H1 (cell line): ENCODE measurements around the gene ARID2. TPM values are rescaled to one million over a fixed set of nuclear protein-coding genes. Genes with fewer than 3 reads are reported as not detected.

Source experiments
- CTCF ChIA-PET: fragments of 300-600 bp; sonication (Branson Sonifier 250); formaldehyde crosslinking; loops from one replicate; lab custom pipeline; 2021; ENCODE audit not compliant: partially characterized antibody; lab: Charles Lee
- POLR2A ChIA-PET: fragments of 300-600 bp; sonication (Branson Sonifier 250); formaldehyde crosslinking; loops from one replicate; lab custom pipeline; 2021; ENCODE audit warnings: inconsistent platforms; ENCODE audit not compliant: partially characterized antibody; lab: Charles Lee
- DNase-seq, 2 experiments: peaks; one replicate each; pipeline versions ENCODE4 v3.0.0 to v3.0.0-alpha.2; 2010 to 2022; ENCODE audit warnings: low spot score in 2 of 2, low read depth in 1 of 2, mixed read lengths in 1 of 2
- FAIRE-seq: peaks from 2 replicates; lab custom pipeline; 2011; peaks lifted over from hg19 to GRCh38; lab: Jason Lieb, UNC
- H2AFZ ChIP-seq: 2 replicates; pipeline ENCODE4 v1.8.1; 2012; ENCODE audit warnings: low read length, inconsistent platforms
- H2AK5ac ChIP-seq: 2 replicates; pipeline ENCODE4 v1.6.1; 2013; ENCODE audit warnings: low read depth, low read length
- H2BK120ac ChIP-seq: replicated peaks from 2 replicates; pipeline ENCODE3; 2013; ENCODE audit warnings: low read depth, low read length, inconsistent platforms
- H2BK12ac ChIP-seq: 2 replicates; pipeline ENCODE4 v1.6.1; 2013; ENCODE audit warnings: low read depth, low read length
- H2BK15ac ChIP-seq: 2 replicates; pipeline ENCODE4 v1.6.1; 2013; ENCODE audit warnings: low read length
- H2BK20ac ChIP-seq: 2 replicates; pipeline ENCODE4 v1.6.1; 2013; ENCODE audit warnings: low read length
- H2BK5ac ChIP-seq: 2 replicates; pipeline ENCODE4 v1.6.1; 2013; ENCODE audit warnings: low read depth, low read length
- H3K14ac ChIP-seq: 2 replicates; pipeline ENCODE4 v1.6.1; 2013; ENCODE audit warnings: inconsistent platforms; ENCODE audit not compliant: insufficient read length
- H3K18ac ChIP-seq: 2 replicates; pipeline ENCODE4 v1.6.1; 2013; ENCODE audit warnings: low read length; ENCODE audit errors: extremely low read depth
- H3K23ac ChIP-seq: 2 replicates; pipeline ENCODE4 v1.6.1; 2013; ENCODE audit warnings: inconsistent platforms; ENCODE audit not compliant: insufficient read length
- H3K23me2 ChIP-seq: 2 replicates; pipeline ENCODE4 v1.6.1; 2013; ENCODE audit warnings: low read depth, low read length
- H3K27ac ChIP-seq: 2 replicates; pipeline ENCODE4 v1.6.1; 2011; ENCODE audit warnings: low read depth, low read length, inconsistent platforms
- H3K27me3 ChIP-seq, 4 experiments: replicated peaks in 1 of 4; 1 replicate in 1 of 4; 2 replicates in 3 of 4; pipeline versions ENCODE4 v1.6.1 to v1.8.1; 2011 to 2013; ENCODE audit warnings: low read length in 3 of 4, mild to moderate bottlenecking in 3 of 4, inconsistent platforms in 2 of 4, mixed read lengths in 2 of 4, moderate library complexity in 1 of 4; ENCODE audit not compliant: control insufficient read depth in 3 of 4, insufficient read depth in 3 of 4; ENCODE audit errors: extremely low read depth in 1 of 4
- H3K36me3 ChIP-seq, 4 experiments: 2 replicates each; pipeline versions ENCODE4 v1.6.1 to v1.8.1; 2011 to 2013; ENCODE audit warnings: mild to moderate bottlenecking in 4 of 4, low read length in 3 of 4, moderate library complexity in 2 of 4, control low read depth in 1 of 4, inconsistent platforms in 1 of 4; ENCODE audit not compliant: insufficient read depth in 4 of 4, control insufficient read depth in 2 of 4
- H3K4ac ChIP-seq: replicated peaks from 2 replicates; pipeline ENCODE3; 2013; ENCODE audit warnings: low read length, low read depth, mixed read lengths, inconsistent platforms; ENCODE audit not compliant: insufficient read length
- H3K4me1 ChIP-seq, 4 experiments: replicated peaks in 1 of 4; 1 replicate in 1 of 4; 2 replicates in 3 of 4; pipeline versions ENCODE4 v1.6.1 to v1.8.1; 2011 to 2013; ENCODE audit warnings: low read length in 3 of 4, inconsistent platforms in 2 of 4, mixed read lengths in 1 of 4; ENCODE audit not compliant: insufficient read depth in 4 of 4, control insufficient read depth in 3 of 4
- H3K4me2 ChIP-seq, 2 experiments: 2 replicates each; pipeline versions ENCODE4 v1.6.1 to v1.8.1; 2011 to 2013; ENCODE audit warnings: low read depth in 2 of 2, low read length in 2 of 2, control low read depth in 1 of 2, inconsistent platforms in 1 of 2, mild to moderate bottlenecking in 1 of 2; ENCODE audit not compliant: insufficient read depth in 1 of 2
- H3K4me3 ChIP-seq, 4 experiments: fragments of 200-600, 300-600 bp in 1 of 4; sonication (generic), shearing (Covaris generic), sonication (Bioruptor Twin) in 1 of 4; 2 replicates each; pipeline versions ENCODE4 v1.5.1 to v1.8.1; 2011 to 2016; ENCODE audit warnings: low read length in 4 of 4, low read depth in 3 of 4, control low read depth in 2 of 4, inconsistent platforms in 2 of 4, mild to moderate bottlenecking in 2 of 4, mixed read lengths in 1 of 4, moderate library complexity in 1 of 4; ENCODE audit not compliant: insufficient read depth in 2 of 4; ENCODE audit errors: extremely low read depth in 1 of 4
- H3K56ac ChIP-seq: replicated peaks from 2 replicates; pipeline ENCODE3; 2013; ENCODE audit warnings: low read depth, mild to moderate bottlenecking, mixed read lengths, low read length, inconsistent platforms; ENCODE audit not compliant: insufficient read length
- H3K79me1 ChIP-seq: 2 replicates; pipeline ENCODE4 v1.6.1; 2013; ENCODE audit warnings: low read depth, low read length, control low read depth
- H3K79me2 ChIP-seq, 2 experiments: 2 replicates each; pipeline versions ENCODE4 v1.6.1 to v1.8.1; 2012 to 2013; ENCODE audit warnings: low read length in 2 of 2, mild to moderate bottlenecking in 2 of 2, inconsistent platforms in 1 of 2; ENCODE audit not compliant: insufficient read depth in 2 of 2, control insufficient read depth in 1 of 2
- H3K9ac ChIP-seq, 4 experiments: replicated peaks in 1 of 4; 1 replicate in 1 of 4; 2 replicates in 3 of 4; pipeline versions ENCODE4 v1.6.1 to v1.8.1; 2011 to 2013; ENCODE audit warnings: low read depth in 3 of 4, low read length in 3 of 4, control low read depth in 2 of 4, mild to moderate bottlenecking in 2 of 4, moderate library complexity in 2 of 4, inconsistent platforms in 1 of 4; ENCODE audit errors: extremely low read depth in 1 of 4
- H3K9me3 ChIP-seq, 2 experiments: 2 replicates each; pipeline versions ENCODE4 v1.6.1 to v1.8.1; 2012 to 2013; ENCODE audit warnings: mild to moderate bottlenecking in 2 of 2, moderate library complexity in 2 of 2, control low read depth in 1 of 2, inconsistent platforms in 1 of 2, low read depth in 1 of 2, low read length in 1 of 2, mixed read lengths in 1 of 2; ENCODE audit not compliant: insufficient read depth in 2 of 2
- H4K20me1 ChIP-seq, 2 experiments: replicated peaks in 1 of 2; 2 replicates each; pipeline versions ENCODE3 to v1.8.1; 2011 to 2013; ENCODE audit warnings: inconsistent platforms in 2 of 2, low read length in 2 of 2, mild to moderate bottlenecking in 1 of 2; ENCODE audit not compliant: insufficient read depth in 2 of 2, control insufficient read depth in 1 of 2
- H4K5ac ChIP-seq: 2 replicates; pipeline ENCODE4 v1.6.1; 2013; ENCODE audit warnings: low read length, low read depth, mixed read lengths, inconsistent platforms; ENCODE audit not compliant: insufficient read length
- H4K8ac ChIP-seq: 2 replicates; pipeline ENCODE4 v1.8.0; 2013; ENCODE audit warnings: mild to moderate bottlenecking, moderate library complexity, low read length, inconsistent platforms; ENCODE audit not compliant: insufficient read depth; ENCODE audit errors: extremely low read depth
- H4K91ac ChIP-seq: replicated peaks from 2 replicates; pipeline ENCODE3; 2013; ENCODE audit warnings: low read length, mixed read lengths, inconsistent platforms; ENCODE audit not compliant: insufficient read length
- KDM1A ChIP-seq: fragments of 200-600, 300-600 bp; sonication (generic); IDR thresholded peaks from 2 replicates; pipeline ENCODE4 v1.7.1; 2016; ENCODE audit warnings: mild to moderate bottlenecking, low read length, borderline replicate concordance
- SIRT6 ChIP-seq: IDR thresholded peaks from one replicate; pipeline ENCODE4 v1.7.1; 2012; ENCODE audit warnings: low read length, inconsistent platforms
- WGBS, 2 experiments: shearing (Covaris generic) in 1 of 2; methylation state at CpG; one replicate each; pipeline versions ENCODE4 v1.1.6 to v1.1.7; 2013 to 2015; ENCODE audit warnings: low lambda C conversion rate in 2 of 2, mixed read lengths in 2 of 2, inconsistent platforms in 1 of 2, low coverage in 1 of 2, missing lambda C conversion rate in 1 of 2; ENCODE audit not compliant: insufficient replicate concordance in 2 of 2, insufficient coverage in 1 of 2, insufficient read length in 1 of 2; ENCODE audit errors: extremely low coverage in 1 of 2, missing lambda C conversion rate in 1 of 2; 5-methylcytosine and 5-hydroxymethylcytosine counted together
- polyA plus RNA-seq, 7 experiments: library from polyadenylated mRNA; depleted of rRNA in 3 of 7; stranded (reverse) in 5 of 7; unstranded in 2 of 7; fragments of >200 nt in 5 of 7; fragments of 200-250 nt in 2 of 7; gene quantifications; 1 replicate in 5 of 7; 2 replicates in 1 of 7; 4 replicates in 1 of 7; pipeline versions ENCODE4 v1.2.1 to v1.2.3, GENCODE V29; 2011 to 2013; ENCODE audit warnings: missing spikeins in 2 of 7, mixed read lengths in 2 of 7
- total RNA-seq: library from RNA; stranded (reverse); fragmentation: NEBNext Ultra II Directional; extraction: Animal tissue kit (Norgen Biotek cat#: 25700); gene quantifications from 2 replicates; pipeline ENCODE4 v1.2.1, GENCODE V29; 2021

ARID2 gene
- total and polyA plus RNA-seq, 2 of the 8 experiments (the other 6 are each of a cell fraction or from before 2014, with no cell fraction given), result 32.0 to 45.2 TPM

- Histone ChIP-seq H2BK12ac (no peak overlapping the region), H3K36me3 (no peaks in the 10 kb centered on the region), H2AFZ (no peak overlapping the region), H2BK120ac (no peak overlapping the region), H3K27ac (no peak overlapping the region), H3K14ac (no peak overlapping the region), H4K8ac (no peak overlapping the region), H4K91ac (no peak overlapping the region), H3K4ac (no peak overlapping the region), H2BK15ac (no peak overlapping the region), H3K27me3 (no peaks in the 10 kb centered on the region), H3K79me1 (no peaks in the 10 kb centered on the region), H4K20me1 (peaks cover 0 to 2% of the 10 kb centered on the region in 2 experiments), H2BK20ac (no peak overlapping the region), H4K5ac (no peak overlapping the region), H3K23ac (no peak overlapping the region), H3K9ac (no peak overlapping the region), H3K79me2 (peaks cover 0 to 61% of the 10 kb centered on the region in 2 experiments; a peak in 3 of 4 replicates), H3K56ac (no peak overlapping the region), H3K4me3 (no peak overlapping the region), H2AK5ac (no peak overlapping the region), H3K18ac (no peak overlapping the region), H2BK5ac (no peak overlapping the region), H3K4me2 (no peak overlapping the region), H3K23me2 (peaks cover 3% of the 10 kb centered on the region), H3K9me3 (no peaks in the 10 kb centered on the region), H3K4me1 (no peaks in the 10 kb centered on the region; a peak in 1 of 7 replicates)
- CTCF ChIA-PET, result interaction anchor here (1.4 kb wide), 1 partner anchor 8 kb away, joined by 3 read pairs; no protein-coding TSS in a partner anchor
- POLR2A ChIA-PET, result no interaction called here
- TF ChIP-seq KDM1A (peak; percentile 21; the same call in 1 of the 2 replicates), SIRT6 (no peak)
- no peak for DNase-seq
- FAIRE-seq, result no peak
- WGBS, 2 experiments, result 97% methylated on average over 7 of the region's 7 CpGs; no CpG with 5 or more reads in 1 of the 2 experiments
Observed at GRCh38 chr12:45721954-45722353, 7.6 kb upstream of the ARID2 start.
